Measurements from ENCODE around the gene GTF3A.

GTF3A gene

DNA sequence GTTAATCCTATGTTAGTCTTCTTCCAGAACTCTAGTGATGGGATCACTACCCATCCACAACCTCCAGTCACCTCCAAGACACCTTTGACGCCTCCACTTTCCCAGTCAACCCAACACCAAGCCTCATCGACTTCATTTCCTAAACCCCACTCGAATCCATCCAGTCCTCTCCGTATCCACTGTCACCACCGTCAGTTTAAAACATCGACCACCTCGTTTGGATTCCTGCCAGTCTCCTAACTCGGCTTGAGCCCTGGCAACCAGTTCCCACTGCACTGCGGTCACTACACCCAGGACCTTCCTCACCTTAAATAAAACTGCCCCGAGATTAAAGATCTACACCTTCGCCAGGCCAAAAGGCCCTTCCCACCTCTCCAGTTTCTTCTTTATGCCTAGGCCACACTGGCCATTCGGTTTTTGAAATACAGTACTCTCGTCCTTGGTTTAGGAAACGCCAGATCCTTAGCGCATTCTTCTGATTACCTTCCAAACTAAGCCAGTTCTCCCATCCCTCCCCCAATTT lies 24.7 kb downstream of the GTF3A start:
- DNase-seq: no peak

DNA sequence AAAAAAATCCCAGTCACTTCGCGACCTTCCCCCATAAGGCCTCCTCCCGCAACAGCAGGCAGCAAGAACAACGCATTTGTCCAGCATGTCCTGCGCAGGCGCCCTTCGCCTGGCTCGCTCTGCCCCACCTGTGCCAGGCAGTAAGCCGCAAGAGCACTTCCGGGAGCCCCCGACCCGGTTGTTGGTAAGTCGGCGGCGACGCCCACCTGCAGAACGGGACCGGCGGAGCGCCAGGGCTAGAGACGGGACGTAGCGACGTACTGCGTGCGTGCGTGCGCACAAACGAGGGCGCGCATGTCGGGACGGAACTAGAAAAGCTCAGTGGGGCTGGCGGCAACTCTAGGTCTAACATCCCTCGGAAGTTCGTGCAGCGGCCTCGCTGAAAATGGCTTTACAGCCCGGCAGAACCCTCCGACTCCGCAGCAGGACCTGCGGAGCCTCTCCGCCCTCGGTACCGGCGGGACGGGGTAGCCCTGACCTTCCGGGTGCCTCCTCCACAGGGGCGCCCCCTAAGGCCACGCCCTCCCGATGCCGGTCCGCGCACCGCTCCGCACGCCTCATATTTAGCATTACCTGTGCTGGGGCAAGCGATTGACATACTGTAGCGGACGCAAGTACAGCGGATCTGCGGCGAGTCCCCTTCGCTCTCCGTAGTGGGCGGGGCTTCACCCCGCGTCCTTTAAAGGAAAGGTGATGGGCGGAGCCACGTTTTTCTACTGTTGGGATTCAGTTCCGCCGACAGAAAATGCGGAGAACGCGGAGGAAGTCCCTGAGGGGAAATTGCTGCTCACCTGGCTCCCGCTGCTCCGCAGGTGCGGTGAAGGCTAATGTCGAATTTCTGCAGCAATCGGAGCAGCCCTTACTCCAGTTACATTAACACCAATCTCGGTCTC lies 25.8 kb downstream of the GTF3A start, which contains the start of gene MTIF3:
Gene MTIF3 (minus strand): TSS at position 629 of the 893 bp plus-strand sequence. CDS start 10,116 bp downstream, outside the sequence.
- DNase-seq: peak; percentile 97

DNA sequence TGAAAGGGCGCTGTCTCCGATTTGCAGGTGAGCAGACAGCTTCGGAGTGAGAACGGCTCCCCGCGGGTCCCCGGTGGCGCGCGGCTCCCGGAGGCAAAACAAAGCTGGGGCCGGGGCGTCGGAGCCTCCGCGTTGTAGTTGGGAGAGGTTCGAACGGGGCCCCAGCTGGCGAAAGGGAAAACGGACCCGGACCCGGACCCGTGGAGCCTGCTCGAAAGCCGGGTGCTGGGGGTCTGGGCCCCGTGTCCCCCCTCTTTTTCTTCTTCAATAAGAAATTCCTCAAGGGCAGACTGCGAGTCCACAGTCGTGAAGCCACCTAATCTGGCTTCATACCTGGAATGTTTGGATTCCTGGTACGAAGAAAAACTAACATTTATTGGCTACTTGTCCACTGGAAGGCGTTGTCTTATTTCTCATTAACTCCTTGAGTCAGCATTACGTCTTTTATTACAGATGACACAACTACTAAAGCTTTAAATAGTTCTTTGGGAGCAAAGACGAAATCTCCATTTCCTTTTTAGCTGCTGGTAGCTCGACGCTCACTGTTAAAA lies 26.6 kb downstream of the GTF3A start:
- DNase-seq: no peak

DNA sequence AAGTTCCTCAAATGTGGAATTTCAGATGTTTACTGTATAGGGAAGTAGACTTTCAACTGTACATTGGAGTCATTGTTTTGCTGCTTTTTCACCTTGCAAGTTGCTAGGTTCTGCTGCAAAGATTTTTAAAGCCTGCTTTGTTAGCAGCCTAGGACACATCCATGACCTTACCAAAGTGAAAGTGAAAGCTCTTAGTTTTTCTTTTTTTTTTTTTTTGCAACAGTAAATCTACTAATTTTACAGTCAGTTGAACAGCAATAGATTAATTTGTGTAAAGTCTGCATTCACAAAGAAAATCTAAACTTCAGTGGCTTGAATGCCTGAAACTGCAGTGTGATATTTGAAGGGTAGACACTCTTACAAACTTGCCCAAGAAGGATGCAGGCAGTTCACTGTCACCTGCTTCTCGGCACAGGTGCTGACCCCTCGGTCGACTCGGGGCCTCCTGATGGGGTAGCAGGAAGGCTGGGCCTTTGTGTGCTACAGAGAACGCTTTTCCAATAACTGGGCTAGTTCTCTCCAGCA lies 31.0 kb downstream of the GTF3A start:
- no peak for DNase-seq

DNA sequence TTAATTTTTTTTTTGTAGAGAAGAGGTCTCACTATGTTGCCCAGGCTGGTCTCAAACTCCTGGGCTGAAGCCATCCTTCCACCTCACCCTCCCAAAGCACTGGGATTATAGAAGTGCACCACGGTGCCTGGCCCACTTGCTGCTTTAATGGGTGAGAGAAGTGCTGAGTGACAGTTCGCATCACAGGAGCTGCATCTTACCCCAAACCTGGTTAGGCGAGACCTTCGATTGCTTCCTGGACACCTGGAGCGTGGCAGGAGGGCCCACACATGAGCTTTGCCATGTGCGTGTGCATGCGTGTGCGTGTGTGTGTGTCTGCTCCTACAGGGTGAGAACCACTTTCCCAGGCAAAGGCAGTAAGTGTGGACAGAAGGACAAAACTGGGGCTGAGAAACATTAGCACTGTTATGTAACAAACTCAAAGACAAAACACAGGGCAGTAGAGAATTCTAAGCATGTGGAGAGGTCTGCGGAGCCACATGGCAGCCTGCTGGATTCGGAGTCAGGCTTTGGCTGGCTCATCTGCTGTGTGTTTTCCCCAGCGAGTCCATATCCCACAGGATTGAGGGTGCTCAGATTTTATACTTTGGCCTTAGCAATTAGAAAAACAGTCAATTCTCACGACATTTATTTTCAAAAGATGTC lies 37.6 kb downstream of the GTF3A start:
- no peak for DNase-seq

DNA sequence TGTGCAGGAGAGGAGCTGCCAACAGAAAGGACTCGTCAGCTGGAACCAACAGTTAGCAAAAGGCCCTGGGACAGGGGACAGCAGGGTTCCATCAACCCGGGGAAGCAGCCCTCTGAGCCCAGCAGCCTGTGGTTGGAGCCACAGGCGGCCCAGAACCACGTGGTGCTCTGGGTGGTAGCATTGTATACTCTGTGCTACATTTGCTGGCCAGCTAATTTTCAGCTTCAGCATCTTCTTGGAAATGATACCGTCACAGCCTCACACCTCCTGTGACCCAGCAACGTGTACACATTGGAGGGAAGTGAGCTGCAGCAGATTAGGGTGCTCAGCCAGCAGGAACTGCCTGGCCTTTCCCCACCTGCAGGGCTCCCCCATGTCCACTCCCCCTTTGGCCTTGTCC lies 39.1 kb downstream of the GTF3A start:
- DNase-seq: no peak

DNA sequence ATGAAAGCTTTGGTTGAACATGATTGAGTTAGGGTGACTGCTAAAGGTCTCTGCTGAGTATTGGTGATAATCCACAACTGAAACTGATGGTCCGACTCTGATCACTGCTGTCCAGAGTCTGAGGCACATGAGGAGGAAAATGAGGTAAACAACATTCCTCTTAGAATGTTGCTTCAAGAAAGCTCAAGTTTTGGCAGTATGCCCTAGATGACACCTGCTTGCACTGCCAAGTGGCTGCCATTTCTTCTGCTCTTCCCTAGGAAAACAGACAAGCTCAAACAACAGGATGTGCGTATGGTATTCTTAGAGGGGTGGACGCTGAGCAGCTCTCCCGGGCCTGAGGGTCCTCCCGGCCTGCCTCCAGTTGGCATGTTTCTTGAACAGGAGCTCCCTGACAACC lies 41.2 kb downstream of the GTF3A start:
- DNase-seq: no peak

DNA sequence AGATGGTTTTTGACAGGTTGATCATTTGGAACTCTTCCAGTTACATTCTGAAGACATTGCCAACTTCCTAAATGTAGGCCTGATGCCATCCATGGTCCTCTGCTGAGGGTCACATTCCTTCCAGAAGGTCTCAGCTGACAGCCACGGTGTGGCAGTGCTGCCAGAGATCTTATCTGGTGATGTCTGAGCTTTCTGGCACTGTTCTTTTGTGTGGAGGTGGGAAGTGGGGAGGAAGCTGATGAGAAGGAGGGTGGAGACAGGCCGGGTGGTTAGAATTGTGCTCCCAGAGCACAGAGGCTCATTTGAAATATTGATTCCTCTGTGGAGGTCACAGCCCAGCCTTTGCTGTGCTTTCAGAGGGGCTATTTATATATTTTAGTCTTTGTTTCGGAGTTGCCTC lies 42.1 kb downstream of the GTF3A start:
- no peak for DNase-seq

DNA sequence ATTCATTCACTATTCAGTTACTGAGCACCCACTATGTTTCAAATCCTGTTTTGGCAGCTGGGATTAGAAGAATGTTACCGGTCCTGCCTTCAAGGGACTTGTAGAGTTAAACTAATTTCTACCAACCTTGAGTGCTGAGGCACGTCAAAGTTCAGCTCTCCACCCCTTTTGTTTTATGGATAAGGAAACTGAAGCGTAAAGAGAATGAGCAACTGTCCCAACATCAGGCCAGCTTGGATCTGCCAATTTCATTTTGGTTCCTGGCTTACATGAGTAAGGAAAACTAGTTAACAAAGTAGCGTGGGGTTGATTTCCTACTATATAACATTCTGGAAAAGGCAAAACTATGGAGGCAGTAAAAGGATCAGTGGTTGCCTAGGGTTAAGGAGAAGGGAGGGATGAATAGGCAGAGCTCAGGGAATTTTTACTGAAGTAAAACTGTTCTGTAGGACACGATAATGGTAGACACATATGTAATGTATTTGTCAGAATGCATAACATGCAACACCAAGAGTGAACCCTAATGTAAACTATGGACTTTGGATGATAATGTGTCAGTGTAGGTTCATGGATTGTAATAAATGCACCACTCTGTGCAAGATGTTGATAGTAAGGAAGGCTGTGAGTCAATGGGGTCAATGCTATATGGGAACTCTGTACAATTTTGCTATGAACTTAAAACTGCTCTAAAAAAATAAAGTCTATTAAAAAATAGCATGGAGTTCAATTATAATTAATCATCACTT lies 45.8 kb downstream of the GTF3A start:
- DNase-seq: no peak

DNA sequence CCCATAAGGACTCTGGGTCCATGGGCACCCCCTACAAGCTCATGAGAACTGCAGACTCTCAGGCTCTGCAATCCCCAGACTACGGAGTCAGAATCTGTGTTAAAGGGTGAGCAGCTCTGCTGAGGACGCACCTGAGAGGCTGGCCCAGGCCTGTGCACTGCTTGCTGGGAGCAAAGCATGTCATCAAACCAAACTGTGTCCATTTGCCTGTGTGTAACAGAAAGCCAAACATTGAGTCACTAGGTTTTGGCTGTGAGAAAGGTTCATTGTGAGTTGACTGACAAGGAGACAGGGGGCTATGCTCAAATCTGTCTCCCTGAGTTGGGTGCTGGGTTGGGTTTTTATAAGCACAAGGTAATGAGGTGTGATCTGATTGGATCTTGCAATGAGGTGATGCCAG lies 48.0 kb downstream of the GTF3A start:
- DNase-seq: no peak

DNA sequence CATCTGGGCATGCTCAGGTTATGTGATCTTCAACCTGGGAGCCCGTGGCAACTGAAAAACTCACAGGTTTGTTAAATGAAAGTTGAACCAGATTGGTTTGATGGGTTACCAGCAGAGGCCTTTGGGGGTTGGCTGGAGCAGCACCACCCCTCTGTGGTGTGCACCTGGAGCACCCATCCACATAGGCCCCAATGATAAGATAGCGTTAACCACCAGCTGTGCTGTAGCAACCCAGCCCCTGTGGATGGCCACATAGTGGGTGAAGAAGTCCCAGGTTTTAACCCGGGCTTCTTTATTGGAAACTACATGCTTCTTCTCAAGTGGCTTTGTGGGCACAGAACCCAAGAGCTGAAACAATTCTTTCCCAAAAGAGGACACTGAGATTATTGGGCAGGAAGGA lies 48.5 kb downstream of the GTF3A start:
- DNase-seq: no peak

DNA sequence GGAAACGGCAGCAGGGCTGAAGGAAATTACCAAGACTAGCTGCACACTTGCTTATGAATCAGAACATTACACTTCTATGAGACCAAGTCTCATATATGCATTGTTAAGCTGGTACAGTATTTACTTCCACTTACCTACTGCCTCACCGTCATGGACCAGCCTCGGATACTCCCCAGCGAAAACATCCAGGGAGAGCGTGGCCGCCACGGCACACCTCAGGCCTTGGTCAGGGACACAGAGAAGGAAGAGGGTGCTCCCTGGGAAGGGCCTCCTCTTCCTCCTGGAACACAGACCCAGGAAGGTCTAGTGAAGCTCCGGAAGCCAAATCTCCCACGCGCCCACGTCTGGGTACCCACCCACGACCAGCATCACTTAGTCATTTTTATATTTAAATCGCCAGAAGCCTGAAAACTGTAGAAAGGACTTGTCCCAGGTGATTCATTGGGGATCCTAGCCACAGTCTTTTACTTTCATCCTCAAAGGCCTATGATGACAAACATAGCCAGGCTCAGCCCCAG lies 50.4 kb downstream of the GTF3A start:
- no peak for DNase-seq

DNA sequence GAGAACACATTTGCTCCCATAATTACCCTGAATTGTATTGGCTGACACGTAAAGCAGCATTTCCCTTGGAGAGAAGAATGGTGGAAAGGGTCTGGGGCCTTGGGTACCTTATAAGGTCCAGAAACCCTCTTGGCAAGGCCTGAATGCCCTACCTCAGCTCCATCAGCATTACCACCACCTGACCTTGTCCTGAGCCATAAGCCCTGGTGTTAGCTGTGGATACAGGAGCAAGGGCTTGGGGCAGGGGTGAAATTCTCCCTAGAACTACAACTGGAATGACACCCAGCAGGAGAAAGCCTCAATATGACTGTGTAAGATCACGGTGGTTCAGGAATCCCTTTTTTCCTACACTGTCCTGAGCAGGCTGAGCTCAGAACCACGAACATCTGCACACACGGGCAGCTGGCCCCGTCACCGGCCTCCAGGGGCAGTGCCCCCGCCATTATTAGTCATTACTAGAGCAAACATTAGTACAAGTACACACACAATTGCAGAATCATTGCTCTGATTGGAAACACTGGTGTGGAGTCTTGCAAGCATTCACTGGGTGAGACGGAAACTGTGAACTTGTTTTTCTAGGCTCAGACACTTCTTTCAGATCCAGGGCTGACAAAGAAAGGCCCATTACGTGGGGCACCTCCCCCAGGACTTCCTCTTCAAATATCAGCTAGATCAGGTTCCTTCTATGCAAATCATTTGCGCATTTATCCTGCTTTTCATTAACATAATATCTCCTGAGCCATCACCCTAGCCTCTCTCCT lies 52.7 kb downstream of the GTF3A start:
- DNase-seq: no peak

DNA sequence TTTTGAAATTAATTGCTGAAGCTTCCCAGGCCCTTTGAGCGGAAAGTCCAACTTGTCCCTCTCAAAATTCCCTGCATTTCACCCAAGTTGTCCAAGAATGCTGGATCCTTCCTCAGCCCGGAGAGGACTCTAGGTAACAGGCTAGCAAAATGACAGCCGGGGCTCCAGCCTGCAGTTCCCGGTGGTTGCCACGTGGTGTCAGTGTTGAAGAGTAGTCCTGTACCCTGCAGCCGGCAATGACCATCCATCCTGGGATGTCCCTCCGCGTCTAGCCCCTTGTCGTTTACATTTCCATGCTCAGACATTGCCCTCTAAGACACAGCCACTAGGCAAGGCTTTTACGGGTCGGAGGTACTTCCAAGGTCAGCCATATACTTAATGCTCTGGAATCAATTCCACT lies 57.3 kb downstream of the GTF3A start:
- DNase-seq: peak; percentile 24

DNA sequence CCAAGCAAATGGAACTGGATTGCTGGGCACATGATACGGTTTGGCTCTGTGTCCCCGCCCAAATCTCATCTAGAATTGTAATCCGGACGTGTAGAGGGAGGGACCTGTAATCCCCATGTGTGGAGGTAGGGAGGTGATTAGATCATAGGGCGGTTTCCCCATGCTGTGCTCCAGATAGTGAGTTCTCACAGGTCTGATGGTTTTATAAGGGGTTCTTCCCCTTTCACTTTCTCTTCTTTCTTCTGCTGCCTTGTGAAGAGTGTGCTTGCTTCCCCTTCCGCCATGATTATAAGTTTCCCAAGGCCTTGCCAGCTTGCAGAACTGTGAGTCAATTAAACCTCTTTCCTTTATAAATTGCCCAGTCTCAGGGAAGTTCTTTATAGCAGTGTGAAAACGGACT lies 58.6 kb downstream of the GTF3A start:
- no peak for DNase-seq

DNA sequence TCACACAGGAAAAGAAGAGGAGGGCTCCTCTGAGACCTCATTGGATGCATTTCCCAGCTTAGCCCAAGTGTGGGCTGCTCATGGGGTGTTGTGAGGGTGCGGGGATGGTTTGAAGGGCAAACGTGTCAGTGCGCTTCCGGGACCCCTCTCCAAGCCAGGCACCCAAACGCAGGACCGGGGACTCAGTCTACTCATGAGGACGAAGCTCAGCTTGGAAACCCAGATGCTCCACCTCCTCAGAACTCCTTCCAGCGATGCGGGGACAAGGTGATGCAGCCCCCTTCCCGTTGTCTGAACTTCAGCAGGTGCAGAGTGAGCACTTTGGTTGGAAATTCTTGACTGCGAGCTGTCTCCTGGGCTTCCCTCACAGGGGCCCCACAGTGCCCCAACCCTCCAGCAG lies 59.0 kb downstream of the GTF3A start:
- no peak for DNase-seq
